Measurements from ENCODE around the gene ZNFX1.

The ZNFX1 gene

DNA sequence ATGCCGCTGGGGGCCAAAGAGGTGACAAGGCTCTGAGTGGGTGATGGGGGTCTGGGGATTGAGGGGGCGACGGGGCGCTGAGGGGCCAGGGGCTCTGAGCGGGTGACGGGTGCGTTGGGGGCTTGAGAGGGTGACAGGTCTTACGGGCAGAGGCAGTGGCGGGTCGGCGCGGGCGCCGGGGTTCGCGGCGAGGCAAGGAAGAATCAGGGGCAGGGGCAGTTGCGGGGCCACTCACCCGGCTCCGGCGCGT lies 146 bp downstream of the ZNFX1 start:
- H3K4me3 ChIP-seq (ENCODE audit: low read depth, low read length): peak overlapping the region; percentile 97
- no peaks in the 10 kb centered on the region for H3K9me3 ChIP-seq
- DNase-seq: no peak
- no peaks in the 10 kb centered on the region for H3K27me3 ChIP-seq
- peaks cover 69% of the 10 kb centered on the region for H3K36me3 ChIP-seq
- TF ChIP-seq, protein P1, sequence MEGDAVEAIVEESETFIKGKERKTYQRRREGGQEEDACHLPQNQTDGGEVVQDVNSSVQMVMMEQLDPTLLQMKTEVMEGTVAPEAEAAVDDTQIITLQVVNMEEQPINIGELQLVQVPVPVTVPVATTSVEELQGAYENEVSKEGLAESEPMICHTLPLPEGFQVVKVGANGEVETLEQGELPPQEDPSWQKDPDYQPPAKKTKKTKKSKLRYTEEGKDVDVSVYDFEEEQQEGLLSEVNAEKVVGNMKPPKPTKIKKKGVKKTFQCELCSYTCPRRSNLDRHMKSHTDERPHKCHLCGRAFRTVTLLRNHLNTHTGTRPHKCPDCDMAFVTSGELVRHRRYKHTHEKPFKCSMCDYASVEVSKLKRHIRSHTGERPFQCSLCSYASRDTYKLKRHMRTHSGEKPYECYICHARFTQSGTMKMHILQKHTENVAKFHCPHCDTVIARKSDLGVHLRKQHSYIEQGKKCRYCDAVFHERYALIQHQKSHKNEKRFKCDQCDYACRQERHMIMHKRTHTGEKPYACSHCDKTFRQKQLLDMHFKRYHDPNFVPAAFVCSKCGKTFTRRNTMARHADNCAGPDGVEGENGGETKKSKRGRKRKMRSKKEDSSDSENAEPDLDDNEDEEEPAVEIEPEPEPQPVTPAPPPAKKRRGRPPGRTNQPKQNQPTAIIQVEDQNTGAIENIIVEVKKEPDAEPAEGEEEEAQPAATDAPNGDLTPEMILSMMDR (IDR thresholded peaks at IDR 0.05; ENCODE audit: low read depth, low read length): no peak
- H3K4me1 ChIP-seq: peaks cover 8% of the 10 kb centered on the region; the same call in 1 of the 2 replicates

DNA sequence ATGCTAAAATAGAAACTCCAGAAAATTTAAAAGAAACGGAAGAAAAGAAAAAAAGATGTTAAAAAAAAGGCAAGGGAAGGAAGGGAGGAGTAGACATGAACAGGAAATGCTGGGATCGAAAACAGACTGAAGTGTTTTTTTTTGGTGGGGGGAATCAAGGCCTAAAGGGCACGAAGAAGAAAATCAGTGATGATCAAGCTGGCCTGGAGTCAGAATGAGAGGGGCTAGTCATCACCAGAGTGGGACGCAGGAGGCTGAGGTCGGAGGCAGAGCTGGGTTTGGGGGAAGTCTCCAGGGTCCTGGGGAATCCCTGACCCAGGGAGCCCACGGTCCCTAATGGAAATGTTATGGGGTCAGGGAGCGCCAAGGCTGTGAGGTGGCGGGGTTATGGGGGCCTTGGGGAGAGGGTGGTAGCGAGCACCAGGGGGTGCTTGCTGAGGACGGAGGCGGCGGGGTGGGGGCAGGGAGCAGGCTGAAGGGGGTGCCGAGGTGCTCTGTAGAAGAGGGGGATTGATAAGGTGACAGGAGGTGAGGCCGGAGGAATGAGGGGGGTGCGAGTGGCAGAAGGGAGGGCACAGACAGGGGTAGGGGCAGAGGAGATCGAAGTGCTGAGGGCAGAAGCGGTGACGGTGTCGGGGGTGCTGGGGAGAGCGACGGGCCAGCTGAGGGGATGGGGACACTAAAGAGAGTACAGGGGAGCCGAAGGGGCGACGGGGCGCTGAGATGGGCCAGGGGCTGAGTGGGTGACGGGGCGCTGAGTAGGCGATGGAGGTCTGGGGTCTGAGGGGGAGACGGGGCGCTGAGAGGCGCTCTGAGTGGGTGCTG lies 684 bp downstream of the ZNFX1 start:
- TF ChIP-seq, protein P1 (IDR thresholded peaks at IDR 0.05; ENCODE audit: low read depth, low read length): no peak
- Histone ChIP-seq H3K4me1 (peaks cover 8% of the 10 kb centered on the region; the same call in 1 of the 2 replicates), H3K9me3 (no peaks in the 10 kb centered on the region), H3K36me3 (peaks cover 69% of the 10 kb centered on the region), H3K4me3 (ENCODE audit: low read depth, low read length) (peak overlapping the region; percentile 97), H3K27me3 (no peaks in the 10 kb centered on the region)
- DNase-seq: no peak

DNA sequence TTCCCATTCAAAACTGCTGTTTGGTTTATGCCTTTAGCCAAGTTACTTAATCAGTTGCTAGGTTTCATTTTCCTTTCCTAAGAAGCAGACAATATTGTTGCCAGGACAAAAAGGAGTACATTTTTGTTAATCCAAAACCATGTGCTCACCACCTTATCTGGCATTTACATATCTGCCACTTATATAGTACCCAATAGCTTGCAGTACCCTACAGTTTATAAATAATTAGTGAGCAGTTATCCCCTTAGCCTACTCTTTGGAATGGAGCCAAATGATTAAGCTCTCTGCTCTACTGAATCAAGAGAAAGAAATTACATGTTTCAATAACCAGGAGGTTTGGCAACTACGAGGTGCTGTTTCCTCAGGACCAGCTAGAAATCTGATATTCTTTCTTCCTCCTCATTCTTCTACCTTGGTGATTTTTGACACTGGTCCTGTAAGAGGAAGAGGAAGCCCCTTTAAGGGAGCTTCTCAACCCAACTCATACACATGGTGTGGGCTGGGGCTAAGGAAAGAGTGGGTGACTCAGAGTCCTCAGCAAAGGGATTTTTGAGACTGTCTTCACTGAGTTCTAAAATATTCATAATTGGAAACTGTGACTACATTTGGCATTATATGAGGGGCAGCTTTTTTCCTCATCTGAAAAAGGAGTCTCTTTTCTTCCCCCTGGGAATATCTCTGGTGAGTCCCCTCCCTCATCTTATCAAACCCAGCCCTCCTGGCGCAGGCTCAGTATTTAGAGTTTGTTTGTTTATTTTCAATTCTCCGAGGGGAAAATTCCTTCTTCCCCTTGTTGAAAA lies 1.5 kb downstream of the ZNFX1 start:
- TF ChIP-seq, protein P1 (IDR thresholded peaks at IDR 0.05; ENCODE audit: low read depth, low read length): no peak
- Histone ChIP-seq H3K27me3 (no peaks in the 10 kb centered on the region), H3K9me3 (no peaks in the 10 kb centered on the region), H3K36me3 (peaks cover 66% of the 10 kb centered on the region), H3K4me1 (peaks cover 8% of the 10 kb centered on the region; the same call in 1 of the 2 replicates), H3K4me3 (ENCODE audit: low read depth, low read length) (peak overlapping the region; percentile 97)
- no peak for DNase-seq

DNA sequence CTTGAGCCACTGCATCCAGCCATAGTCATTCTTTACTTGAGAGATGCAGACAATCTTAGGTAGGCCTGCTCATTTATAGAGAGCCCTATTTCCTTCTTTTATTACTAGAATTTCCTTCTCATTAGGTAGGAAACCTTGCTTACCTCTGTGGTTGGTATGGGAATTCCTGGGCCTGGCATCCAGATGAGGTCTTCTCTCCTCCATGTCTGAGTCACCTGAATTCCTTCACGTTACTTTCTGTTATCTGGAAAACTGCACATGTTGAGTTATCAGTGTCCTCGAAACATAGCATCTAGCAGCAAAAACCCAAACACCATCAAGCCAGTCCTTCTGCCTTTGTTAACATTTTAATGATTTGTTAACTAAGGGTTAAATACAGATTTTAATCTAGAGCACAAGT lies 2.2 kb downstream of the ZNFX1 start:
- DNase-seq: no peak
- H3K4me3 ChIP-seq (ENCODE audit: low read depth, low read length): no peak overlapping the region; the same call in 1 of the 2 replicates
- H3K27me3 ChIP-seq: no peaks in the 10 kb centered on the region
- H3K36me3 ChIP-seq: peaks cover 66% of the 10 kb centered on the region
- peaks cover 8% of the 10 kb centered on the region; the same call in 1 of the 2 replicates for H3K4me1 ChIP-seq
- TF ChIP-seq, protein P1 (IDR thresholded peaks at IDR 0.05; ENCODE audit: low read depth, low read length): no peak
- H3K9me3 ChIP-seq: no peaks in the 10 kb centered on the region

DNA sequence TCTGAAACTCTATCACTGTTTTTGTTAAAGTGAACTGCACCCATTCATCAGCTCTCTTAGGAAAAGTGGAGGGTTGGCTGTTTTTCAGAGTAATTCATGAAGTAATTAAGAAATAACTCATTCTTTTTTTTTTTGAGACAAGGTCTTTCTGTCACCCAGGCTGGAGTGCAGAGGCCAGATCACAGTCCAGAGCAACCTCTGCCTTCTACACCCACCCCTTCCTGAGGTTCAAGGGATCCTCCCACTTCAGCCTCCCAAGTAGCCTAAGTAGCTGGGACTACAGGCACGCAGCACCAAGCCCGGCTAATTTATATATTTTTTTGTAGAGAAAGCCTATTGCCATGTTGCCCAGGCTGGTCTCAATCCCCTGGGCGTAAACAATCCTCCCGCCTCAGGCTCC lies 2.6 kb downstream of the ZNFX1 start:
- no peaks in the 10 kb centered on the region for H3K27me3 ChIP-seq
- H3K36me3 ChIP-seq: peaks cover 66% of the 10 kb centered on the region
- TF ChIP-seq, protein P1 (IDR thresholded peaks at IDR 0.05; ENCODE audit: low read depth, low read length): no peak
- no peak overlapping the region for H3K4me3 ChIP-seq (ENCODE audit: low read depth, low read length)
- H3K4me1 ChIP-seq: peaks cover 8% of the 10 kb centered on the region; the same call in 1 of the 2 replicates
- no peaks in the 10 kb centered on the region for H3K9me3 ChIP-seq
- no peak for DNase-seq
